Germinal center (tissue), 1 donor: ENCODE results near the gene METAP1.
"Not testable (repeated sequence)": the region's sequence is repeated elsewhere in the genome, so short reads cannot be mapped to it uniquely, and the experiment has no call there.

Experiments used
- DNase-seq: peaks from one replicate; pipeline ENCODE4 v3.0.0; 2012; ENCODE audit warnings: mixed read lengths, low spot score

METAP1 gene

GRCh38 chr4:99058228-99058627 is 62.7 kb downstream of the METAP1 start:
- DNase-seq = no peak

- DNase-seq = no peak
Observed at GRCh38 chr4:99059550-99059949, 64.0 kb downstream of the METAP1 start.

GRCh38 chr4:99061048-99061700 is 65.7 kb downstream of the METAP1 start:
- DNase-seq = no peak

GRCh38 chr4:99062120-99062519 is 66.6 kb downstream of the METAP1 start:
- DNase-seq = no peak

GRCh38 chr4:99065521-99065920 is 70.0 kb downstream of the METAP1 start:
- DNase-seq = not testable (repeated sequence)

- DNase-seq = no peak
Observed at GRCh38 chr4:99067617-99068016, 72.1 kb downstream of the METAP1 start.

- no peak for DNase-seq
Observed at GRCh38 chr4:99071159-99071558, 75.6 kb downstream of the METAP1 start.

GRCh38 chr4:99074816-99075215 is 79.3 kb downstream of the METAP1 start:
- no peak for DNase-seq

- no peak for DNase-seq
Observed at GRCh38 chr4:99076292-99076976, 80.9 kb downstream of the METAP1 start.

GRCh38 chr4:99077177-99077576 is 81.7 kb downstream of the METAP1 start:
- no peak for DNase-seq

- DNase-seq = no peak
Observed at GRCh38 chr4:99078336-99078735, 82.8 kb downstream of the METAP1 start.

GRCh38 chr4:99078931-99079624 is 83.6 kb downstream of the METAP1 start:
- DNase-seq = no peak

GRCh38 chr4:99079625-99080295 is 84.2 kb downstream of the METAP1 start:
- DNase-seq = no peak

- DNase-seq = not testable (repeated sequence)
Observed at GRCh38 chr4:99080869-99081268, 85.3 kb downstream of the METAP1 start.

- no peak for DNase-seq
Observed at GRCh38 chr4:99082192-99082591, 86.7 kb downstream of the METAP1 start.

- DNase-seq = no peak
Observed at GRCh38 chr4:99084595-99084994, 89.1 kb downstream of the METAP1 start.

- DNase-seq = no peak
Observed at GRCh38 chr4:99088023-99088449, 92.5 kb downstream of the METAP1 start.

GRCh38 chr4:99088481-99089365 is 93.2 kb downstream of the METAP1 start, which contains the start of gene ADH5:
Gene ADH5, minus strand, starts transcription at chr4:99088788. Its CDS starts 88 bp downstream, at chr4:99088700.
- DNase-seq = peak; percentile 93

GRCh38 chr4:99090481-99091215 is 95.1 kb downstream of the METAP1 start:
- DNase-seq = no peak

- DNase-seq = no peak
Observed at GRCh38 chr4:99091216-99091575, 95.7 kb downstream of the METAP1 start.

GRCh38 chr4:99091841-99092240 is 96.3 kb downstream of the METAP1 start:
- DNase-seq = not testable (repeated sequence)
